Right ventricle myocardium superior (tissue), 1 donor: ENCODE measurements around the gene COL9A3. TPM values are rescaled to one million over a fixed set of nuclear protein-coding genes. Genes with fewer than 3 reads are reported as not detected.

Source experiments
- ATAC-seq: fragments of 200-7000 bp; cut with Tn5 transposase; one replicate; pipeline ENCODE4 v1.9.1; 2020; ENCODE audit warnings: mild to moderate bottlenecking; ENCODE audit not compliant: poor library complexity
- DNase-seq: peaks from one replicate; pipeline ENCODE4 v3.0.0-alpha.2; 2020
- intact Hi-C: fragments of 100-400 bp; cut with DNase I; formaldehyde crosslinking; loops from one replicate; pipeline ENCODE4 v1.11.2; 2022
- long read RNA-seq: library from polyadenylated mRNA; unstranded; transcript quantifications from one replicate; pipeline ENCODE4 v2.0.0, GENCODE V29; 2021
- total RNA-seq: library from RNA; stranded (reverse); fragmentation: NEBNext Ultra II Directional; extraction: Animal tissue kit (Norgen Biotek cat#: 25700); gene quantifications from one replicate; pipeline ENCODE4 v1.2.1, GENCODE V29; 2021
- donor health status: DM: no; HTN: yes; CAD: no; lungs with severe emphysema.

The COL9A3 gene
- total RNA-seq: 2.7 TPM
- long read RNA-seq, partial matches to known transcripts: 6 of 10 reads
- long read RNA-seq, other reads (novel, unspliced or antisense): 3 of 10 reads

GRCh38 chr20:62816884-62817873, at the start of gene COL9A3:
COL9A3 (plus strand) TSS chr20:62817050; CDS start chr20:62817065, 15 bp downstream.
- intact Hi-C loops: no loop called here
- ATAC-seq: no peak
- DNase-seq: no peak

DNA sequence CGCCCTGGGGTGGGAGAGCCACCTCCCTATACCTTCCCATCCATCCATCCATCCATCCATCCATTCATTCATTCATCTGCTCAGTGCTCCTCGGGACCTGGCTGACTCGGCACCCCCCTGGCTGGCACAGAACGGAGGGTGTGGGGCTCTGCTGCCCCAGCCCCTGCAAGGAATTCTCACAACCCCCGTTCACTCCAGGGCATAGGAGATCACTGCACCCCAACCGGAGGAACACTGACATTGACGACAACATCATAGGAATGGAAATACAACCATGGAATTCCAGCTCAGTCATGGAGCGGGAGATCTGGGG, 48.7 kb upstream of the COL9A3 start:
- ATAC-seq (no peak), DNase-seq (no peak)
- intact Hi-C loops: no loop called here

DNA sequence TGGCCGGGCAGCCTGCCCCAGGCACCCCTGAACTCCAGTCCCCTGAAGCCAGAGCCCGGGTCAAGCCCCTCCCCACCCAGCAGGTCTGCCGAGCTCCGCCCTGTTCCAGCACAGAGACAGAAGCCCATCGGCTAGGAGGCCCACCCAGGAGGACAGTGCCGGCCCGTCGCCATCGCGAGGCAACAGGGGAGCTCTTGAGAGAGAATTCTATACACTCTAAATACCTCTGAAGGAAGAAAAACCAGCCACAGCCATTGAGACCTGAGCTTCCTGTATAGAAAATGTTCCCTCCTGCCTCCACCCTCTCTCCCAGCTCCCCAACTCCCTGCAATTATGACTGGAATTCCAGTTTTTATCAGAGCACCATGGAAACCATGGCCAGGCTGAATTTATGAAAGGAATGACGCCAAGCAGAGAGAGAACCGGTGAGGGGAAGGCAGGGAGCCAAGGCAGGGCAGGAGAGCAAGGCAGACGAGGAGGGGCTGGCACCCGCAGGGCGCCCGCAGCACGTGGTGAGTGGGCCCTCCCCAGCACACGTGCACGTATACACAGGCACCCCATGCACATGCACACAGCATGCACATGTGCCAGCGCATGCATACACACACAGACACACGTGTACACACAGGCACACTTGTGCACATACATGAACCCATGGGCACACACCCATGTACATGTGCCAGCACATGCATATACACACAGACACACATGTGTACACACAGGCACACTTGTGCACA, 48.1 kb upstream of the COL9A3 start:
- peak; percentile 53 for ATAC-seq
- intact Hi-C loops: no loop called here
- DNase-seq: peak; percentile 40

DNA sequence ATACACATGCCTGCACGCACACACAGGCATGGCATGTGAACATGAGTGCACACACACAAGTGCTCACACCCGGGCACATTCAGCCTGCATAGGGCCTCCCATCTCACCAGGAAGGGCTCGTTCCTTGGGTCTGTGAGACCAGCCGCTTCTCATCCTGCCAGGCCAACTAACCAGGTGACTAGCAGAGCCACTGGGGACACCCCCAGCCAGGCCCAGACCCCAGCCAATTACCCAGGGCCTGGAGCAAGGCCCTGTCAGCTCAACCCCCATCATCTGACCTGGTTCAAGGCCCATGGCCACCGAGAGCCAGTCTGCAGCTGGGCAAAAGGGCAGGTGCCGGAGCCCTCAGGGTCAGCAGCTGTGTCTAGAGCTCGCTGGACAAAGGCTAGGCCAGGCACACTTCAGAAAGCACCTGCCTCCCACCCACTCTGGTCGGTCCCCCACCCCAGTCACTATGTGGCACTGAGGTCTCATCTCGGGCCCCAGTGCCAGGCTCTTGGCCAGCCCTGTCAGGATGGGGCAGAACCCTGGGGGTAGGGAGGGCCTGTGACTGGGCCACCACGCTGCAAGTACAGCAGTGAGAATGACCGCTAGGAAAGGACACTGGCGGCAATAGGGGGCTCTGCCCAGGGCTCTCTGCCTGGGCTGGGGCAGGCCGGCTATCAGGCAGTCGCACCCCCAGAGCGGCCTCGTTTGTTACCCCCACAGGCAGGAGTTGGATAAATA, 47.3 kb upstream of the COL9A3 start:
- no peak for ATAC-seq
- peak; percentile 18 for DNase-seq
- intact Hi-C loops: no loop called here

DNA sequence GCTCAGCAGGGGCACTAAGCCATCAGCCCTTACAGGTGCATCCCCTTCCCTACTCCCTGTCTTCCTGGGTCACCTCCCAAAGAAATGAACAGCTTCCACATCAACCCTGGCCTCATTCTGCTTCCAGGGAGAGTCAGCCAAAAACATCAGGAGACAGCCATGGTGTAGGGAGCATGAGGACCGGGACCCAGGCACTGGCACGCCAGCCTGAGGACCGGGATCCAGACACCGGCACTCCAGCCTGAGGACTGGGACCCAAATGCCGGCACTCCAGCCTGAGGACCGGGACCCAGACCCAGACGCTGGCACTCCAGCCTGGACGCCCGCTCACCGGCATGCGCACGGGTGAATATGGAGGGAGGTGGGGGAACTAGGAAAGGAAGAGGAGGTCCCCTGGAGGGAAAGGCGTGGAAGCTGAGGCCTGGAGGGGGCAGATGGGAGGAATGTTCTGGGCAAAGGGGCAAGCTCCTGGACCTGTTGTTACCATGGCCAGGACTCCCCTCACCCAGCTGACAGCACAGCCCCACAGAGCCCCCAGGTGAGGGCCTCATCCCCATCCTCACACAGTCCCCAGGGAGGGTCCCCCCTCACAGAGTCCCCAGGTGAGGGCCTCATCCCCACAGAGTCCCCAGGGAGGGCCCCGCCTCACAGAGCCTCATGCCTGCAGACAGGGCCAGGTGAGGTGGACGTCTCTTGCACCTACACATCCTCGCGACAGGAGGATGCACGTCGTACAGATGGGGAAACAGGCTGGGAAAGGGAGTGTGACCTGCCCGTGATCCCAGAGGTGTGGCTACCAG, 46.5 kb upstream of the COL9A3 start:
- intact Hi-C loops: no loop called here
- ATAC-seq (no peak), DNase-seq (peak; percentile 18)

DNA sequence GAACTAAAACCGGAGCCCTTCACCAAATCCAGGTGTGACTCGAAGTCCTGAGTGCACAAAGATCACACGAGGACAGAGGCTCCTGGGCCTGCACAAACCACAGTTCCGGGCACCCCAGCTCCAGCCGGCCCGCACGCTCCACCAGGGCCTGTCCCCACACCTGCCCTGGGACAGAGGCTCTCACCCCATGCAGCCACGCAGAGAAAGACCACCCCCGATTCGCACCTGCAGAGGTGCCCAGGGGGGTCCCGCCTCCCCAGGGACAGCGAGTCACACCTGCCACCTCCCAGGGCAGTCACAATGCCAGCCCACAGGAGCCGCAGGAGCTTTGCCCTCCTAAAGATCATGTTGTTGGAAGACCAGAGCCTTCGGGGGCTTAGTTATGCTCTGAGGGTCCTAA, 45.9 kb upstream of the COL9A3 start:
- DNase-seq (peak; percentile 31), ATAC-seq (no peak)
- intact Hi-C loops: no loop called here

- DNase-seq: peak; percentile 34
- intact Hi-C loops: no loop called here
- ATAC-seq: no peak
Measured at GRCh38 chr20:62771396-62772102, 45.3 kb upstream of the COL9A3 start.

DNA sequence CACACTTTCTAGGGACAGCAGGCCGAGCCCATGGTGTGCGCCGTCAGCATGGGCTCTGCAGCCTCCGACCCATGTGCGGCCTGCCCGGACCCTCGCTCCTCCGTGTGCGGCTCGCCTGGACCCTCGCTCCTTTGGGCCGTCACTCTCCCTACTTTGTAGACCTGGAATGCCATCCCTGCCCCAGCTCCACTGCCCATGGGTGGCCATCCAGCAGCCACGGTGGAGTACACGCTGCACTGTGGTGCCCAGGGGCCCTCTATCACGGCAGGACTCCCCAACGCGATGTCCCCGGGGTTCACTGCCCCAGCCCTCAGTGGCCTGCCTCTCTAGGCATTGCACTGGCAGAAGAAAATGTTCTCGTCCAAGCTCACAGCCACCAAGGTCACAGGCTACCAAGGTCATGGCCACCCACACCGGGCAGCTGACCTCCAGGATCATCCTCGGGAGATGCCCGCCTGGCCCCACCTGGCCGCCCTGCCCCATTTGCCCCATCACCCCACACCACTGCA, 44.7 kb upstream of the COL9A3 start:
- ATAC-seq (no peak), DNase-seq (peak; percentile 17)
- intact Hi-C loops: no loop called here

DNA sequence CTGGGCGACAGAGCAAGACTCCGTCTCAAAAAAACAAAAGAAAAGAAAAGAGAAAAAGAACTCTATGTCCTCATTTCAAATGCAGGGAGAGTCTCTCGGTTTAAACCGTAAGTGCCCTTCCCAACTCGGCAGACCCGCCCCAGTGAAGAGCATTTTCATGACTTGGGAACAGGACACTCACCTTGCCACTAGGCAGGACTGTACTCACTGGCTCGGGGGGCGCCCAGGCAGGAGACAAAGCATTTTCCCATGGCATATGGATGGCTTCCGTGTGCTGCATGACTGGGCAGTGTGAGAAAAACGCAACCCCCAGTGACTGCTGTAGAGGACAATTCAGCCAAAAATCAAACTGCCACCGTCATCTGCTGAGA, 44.2 kb upstream of the COL9A3 start:
- intact Hi-C loops: no loop called here
- ATAC-seq (no peak), DNase-seq (no peak)

GRCh38 chr20:62772990-62773844, 43.6 kb upstream of the COL9A3 start:
- intact Hi-C loops: no loop called here
- no peak for DNase-seq
- no peak for ATAC-seq

- intact Hi-C loops: no loop called here
- DNase-seq: no peak
- no peak for ATAC-seq
Measured at GRCh38 chr20:62773845-62774714, 42.8 kb upstream of the COL9A3 start.

GRCh38 chr20:62774762-62775161, 42.1 kb upstream of the COL9A3 start:
- ATAC-seq (no peak), DNase-seq (peak; percentile 62)
- intact Hi-C loops: no loop called here

- ATAC-seq: no peak
- no peak for DNase-seq
- intact Hi-C loops: no loop called here
Measured at GRCh38 chr20:62775206-62775605, 41.6 kb upstream of the COL9A3 start.

- intact Hi-C loops: no loop called here
- DNase-seq (no peak), ATAC-seq (no peak)
Measured at GRCh38 chr20:62776035-62776691, 40.7 kb upstream of the COL9A3 start.

DNA sequence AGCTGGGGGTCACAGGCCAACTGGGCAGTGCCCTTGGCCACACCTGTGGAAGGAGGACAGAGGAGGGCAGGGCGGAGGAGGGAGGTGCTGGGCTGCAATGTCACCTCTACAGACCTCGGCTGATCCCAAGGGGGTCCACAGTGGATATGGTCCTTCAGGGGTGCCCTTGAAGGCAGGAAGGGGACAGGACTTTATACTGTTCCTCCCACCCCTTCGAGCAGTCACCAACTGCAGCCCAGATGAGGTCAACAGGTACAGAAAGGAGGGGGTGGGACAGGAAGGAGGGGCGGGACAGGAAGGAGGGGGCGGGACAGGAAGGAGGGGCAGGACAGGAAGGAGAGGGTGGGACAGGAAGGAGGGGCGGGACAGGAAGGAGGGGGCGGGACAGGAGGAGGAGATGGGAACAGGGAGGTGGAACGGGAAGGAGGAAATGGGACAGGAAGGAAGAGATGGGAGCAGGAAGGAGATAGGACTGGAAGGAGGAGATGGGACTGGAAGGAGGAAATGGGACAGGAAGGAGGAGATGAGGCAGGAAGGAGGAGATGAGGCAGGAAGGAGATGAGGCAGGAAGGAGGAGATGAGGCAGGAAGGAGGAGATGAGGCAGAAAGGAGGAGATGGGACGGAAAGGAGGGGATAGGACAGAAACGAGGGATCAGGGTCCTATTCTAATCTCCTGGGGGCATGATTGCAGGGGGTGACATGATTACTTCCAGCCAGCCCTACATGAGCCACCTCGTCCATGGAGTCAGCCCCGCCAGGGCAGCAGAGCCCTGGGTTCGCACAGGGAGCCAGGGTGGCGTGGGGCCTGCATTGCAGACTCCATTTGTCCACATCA, 39.9 kb upstream of the COL9A3 start:
- intact Hi-C loops: no loop called here
- ATAC-seq: no peak
- no peak for DNase-seq
